HepG2 (cell line): ENCODE measurements around the gene FFAR4. TPM values are rescaled to one million over a fixed set of nuclear protein-coding genes. Genes with fewer than 3 reads are reported as not detected.

Experiments
- ATAC-seq: fragments of 200-7000 bp; cut with Tn5 transposase; 3 replicates; pipeline ENCODE4 v1.9.1; 2020; ENCODE audit warnings: mild to moderate bottlenecking, moderate library complexity
- BruUV-seq: library from RNA; stranded (reverse); fragments of 400-500 nt; replicated peaks from 2 replicates; lab custom pipeline; 2021; lab: Mats Ljungman, UMichigan
- CTCF ChIA-PET: fragments of 300-600 bp; formaldehyde crosslinking; extraction: SDS; loops from one replicate; lab custom pipeline; 2021; ENCODE audit warnings: low total read pairs, inconsistent platforms, low intra/inter-chr PET ratio; lab: Yijun Ruan, JAX
- POLR2A ChIA-PET: fragments of 350-600 bp; sonication (Branson Sonifier 250); formaldehyde crosslinking; loops from one replicate; lab custom pipeline; 2020; ENCODE audit warnings: antibody characterized with exemption, inconsistent platforms; lab: Yijun Ruan, JAX
- DNase-seq: peaks from one replicate; pipeline ENCODE4 v3.0.0-alpha.2; 2015; ENCODE audit warnings: low spot score
- FAIRE-seq: peaks from 3 replicates; lab custom pipeline; 2011; peaks lifted over from hg19 to GRCh38; lab: Jason Lieb, UNC
- H2AFZ ChIP-seq: one replicate; pipeline ENCODE4 v1.6.1; 2011; ENCODE audit warnings: low read length, inconsistent platforms
- H3K27ac ChIP-seq: fragments of 300-600 bp; 3 replicates; pipeline ENCODE4 v1.8.0; 2011; ENCODE audit warnings: mixed run types, mild to moderate bottlenecking, mixed read lengths, low read length, inconsistent platforms; ENCODE audit not compliant: insufficient read depth; ENCODE audit errors: extremely low read length
- H3K27me3 ChIP-seq, 2 experiments: fragments of 200-600 bp in 1 of 2; 2 replicates in 1 of 2; 3 replicates in 1 of 2; pipeline versions ENCODE4 v1.6.0 to v1.8.0; 2011; ENCODE audit warnings: low read length in 2 of 2, mild to moderate bottlenecking in 2 of 2, moderate library complexity in 2 of 2, inconsistent platforms in 1 of 2; ENCODE audit not compliant: insufficient read depth in 2 of 2, control insufficient read depth in 1 of 2
- H3K36me3 ChIP-seq, 2 experiments: fragments of 200-600 bp in 1 of 2; replicated peaks in 1 of 2; 2 replicates in 1 of 2; 3 replicates in 1 of 2; pipeline versions ENCODE4 v1.5.1 to v1.8.0; 2011; ENCODE audit warnings: low read length in 2 of 2, inconsistent platforms in 1 of 2; ENCODE audit not compliant: insufficient read depth in 2 of 2, control insufficient read depth in 1 of 2
- H3K4me1 ChIP-seq: 2 replicates; pipeline ENCODE4 v1.5.1; 2012; ENCODE audit warnings: low read length, inconsistent platforms; ENCODE audit not compliant: insufficient read depth
- H3K4me2 ChIP-seq: 2 replicates; pipeline ENCODE4 v1.6.0; 2011; ENCODE audit warnings: low read depth, low read length, inconsistent platforms
- H3K4me3 ChIP-seq, 3 experiments: fragments of 200-600 bp in 1 of 3; sonication (generic), shearing (Covaris generic) in 1 of 3; replicated peaks in 1 of 3; 2 replicates each; pipeline ENCODE4 v1.5.1; 2011 to 2016; ENCODE audit warnings: low read length in 3 of 3, inconsistent platforms in 2 of 3, low read depth in 2 of 3, mild to moderate bottlenecking in 2 of 3, control low read depth in 1 of 3, mixed read lengths in 1 of 3; ENCODE audit not compliant: insufficient read depth in 1 of 3
- H3K79me2 ChIP-seq: one replicate; pipeline ENCODE4 v1.6.1; 2011; ENCODE audit warnings: low read length, inconsistent platforms; ENCODE audit not compliant: insufficient read depth
- H3K9ac ChIP-seq: 2 replicates; pipeline ENCODE4 v1.6.0; 2011; ENCODE audit warnings: mild to moderate bottlenecking, low read depth, low read length, inconsistent platforms; ENCODE audit not compliant: insufficient read depth
- H3K9me3 ChIP-seq: 2 replicates; pipeline ENCODE4 v1.5.1; 2012; ENCODE audit warnings: mild to moderate bottlenecking, low read length
- H4K20me1 ChIP-seq: 2 replicates; pipeline ENCODE4 v1.6.0; 2011; ENCODE audit warnings: inconsistent platforms, mild to moderate bottlenecking, low read length, moderate library complexity; ENCODE audit not compliant: insufficient read depth
- MTA3 ChIP-seq: sonication (generic); formaldehyde crosslinking; IDR thresholded peaks from 2 replicates; pipeline ENCODE4 v1.4.0; 2020; ENCODE audit warnings: missing genetic modification reagents
- PHF21A ChIP-seq: sonication (generic); formaldehyde crosslinking; IDR thresholded peaks from 2 replicates; pipeline ENCODE4 v1.5.0; 2020; ENCODE audit warnings: mild to moderate bottlenecking, missing genetic modification reagents
- SALL2 ChIP-seq: sonication (generic); formaldehyde crosslinking; IDR thresholded peaks from 2 replicates; pipeline ENCODE4 v1.8.1; 2023; ENCODE audit warnings: mild to moderate bottlenecking, missing genetic modification reagents, inconsistent platforms
- ZNF30 ChIP-seq: sonication (generic); formaldehyde crosslinking; IDR thresholded peaks from 2 replicates; pipeline ENCODE4 v1.5.0; 2020; ENCODE audit warnings: mild to moderate bottlenecking, missing genetic modification reagents
- ZNF776 ChIP-seq: sonication (generic); formaldehyde crosslinking; IDR thresholded peaks from 2 replicates; pipeline ENCODE4 v1.4.0; 2020; ENCODE audit warnings: mild to moderate bottlenecking, missing genetic modification reagents
- ZNF782 ChIP-seq: sonication (generic); formaldehyde crosslinking; IDR thresholded peaks from 2 replicates; pipeline ENCODE4 v1.4.0; 2020; ENCODE audit warnings: missing genetic modification reagents, mild to moderate bottlenecking, borderline replicate concordance
- ZSCAN30 ChIP-seq: sonication (generic); formaldehyde crosslinking; IDR thresholded peaks from 2 replicates; pipeline ENCODE4 v1.5.0; 2020; ENCODE audit warnings: mild to moderate bottlenecking, missing genetic modification reagents
- WGBS: methylation state at CpG from one replicate; pipeline ENCODE4 v1.1.6; 2017; ENCODE audit warnings: low lambda C conversion rate; 5-methylcytosine and 5-hydroxymethylcytosine counted together
- in situ Hi-C: cut with HindIII; loops from 2 replicates; pipeline ENCODE4 v1.10.0; 2017; ENCODE audit warnings: low pct_unique_long_range_greater_than_20kb; ENCODE audit not compliant: extremely low pct_ligation_motif_present
- intact Hi-C: fragments of 100-400 bp; cut with micrococcal nuclease; formaldehyde crosslinking; loops from one replicate; pipeline ENCODE4 v1.10.0; 2022; ENCODE audit not compliant: unreplicated experiment
- polyA plus RNA-seq, 8 experiments: library from polyadenylated mRNA; depleted of rRNA in 3 of 8; stranded (reverse) in 7 of 8; unstranded in 1 of 8; fragments of >200 nt; fragmentation: Illumina TruSeq in 4 of 8; extraction: Trizol in 4 of 8; gene quantifications; 2 replicates each; pipeline versions ENCODE4 v1.2.1 to v1.2.3, GENCODE V29; 2011 to 2016; ENCODE audit warnings: low read depth in 4 of 8, missing spikeins in 1 of 8, mixed read lengths in 1 of 8; ENCODE audit not compliant: insufficient read depth in 1 of 8
- total RNA-seq, 5 experiments: library from RNA; depleted of rRNA; stranded (reverse); fragments of >200 nt; fragmentation: Illumina TruSeq; extraction: Trizol; gene quantifications; 2 replicates each; pipeline ENCODE4 v1.2.3, GENCODE V29; 2016; ENCODE audit warnings: low read depth in 1 of 5
- TF ChIP-seq, protein P1 (sequence below): IDR thresholded peaks from 2 replicates; pipeline ENCODE4 v1.6.1; 2016; ENCODE audit warnings: control low read depth
- TF ChIP-seq, protein P2 (sequence below): sonication (generic); formaldehyde crosslinking; IDR thresholded peaks from 2 replicates; pipeline ENCODE4 v1.4.0; 2020; ENCODE audit warnings: missing genetic modification reagents
- TF ChIP-seq, protein P3 (sequence below): sonication (generic); formaldehyde crosslinking; IDR thresholded peaks from 2 replicates; pipeline ENCODE4 v1.4.0; 2020; ENCODE audit warnings: mild to moderate bottlenecking, missing genetic modification reagents

FFAR4 gene
- total and polyA plus RNA-seq, 2 of the 13 experiments (the other 11 are each of a cell fraction or from before 2014, with no cell fraction given), result 0.09 TPM; not detected in 1

DNA sequence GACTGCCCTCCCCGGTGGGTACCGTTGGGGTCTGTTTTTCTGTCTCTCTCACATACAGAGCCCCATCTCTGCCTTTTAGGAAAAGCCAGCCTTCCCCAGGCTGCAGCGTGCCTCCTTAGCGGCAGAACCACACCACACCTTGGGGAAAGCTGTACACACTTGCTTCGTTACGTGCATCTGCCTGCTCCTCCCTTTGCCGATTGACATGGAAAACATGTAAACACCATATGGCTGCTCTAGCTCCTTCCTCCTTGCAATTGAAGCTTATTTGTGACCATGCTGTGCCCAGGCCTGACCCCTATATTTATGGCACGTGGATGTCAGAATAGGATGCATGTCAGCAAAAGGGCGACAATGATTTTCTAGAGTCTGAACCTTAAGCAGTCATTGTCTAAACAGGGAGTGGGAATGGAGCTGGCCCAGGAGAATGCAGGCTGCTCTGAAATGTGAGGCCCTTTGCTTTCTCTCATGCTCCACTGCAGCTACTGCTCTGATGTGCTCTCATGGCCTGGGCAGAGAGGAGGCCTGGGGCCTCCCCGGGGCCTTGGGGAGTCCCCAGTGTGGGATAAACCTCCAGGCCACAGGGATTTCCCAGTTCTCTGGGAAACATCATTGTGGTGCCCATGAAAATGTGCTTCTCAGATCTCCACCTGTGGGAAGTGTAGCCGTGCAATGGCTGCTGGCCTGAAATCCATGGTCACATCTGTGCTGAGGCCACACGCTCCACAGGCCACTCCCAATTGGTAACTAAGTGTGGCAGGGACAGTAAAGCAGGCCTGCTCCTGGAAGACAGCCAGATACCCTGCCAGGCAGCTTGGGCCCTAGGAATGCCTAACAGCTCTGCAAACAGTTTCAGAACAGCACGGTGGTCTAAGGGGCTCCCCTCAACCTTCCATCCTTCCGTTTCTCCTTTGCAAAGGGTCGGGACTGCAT lies 64.4 kb downstream of the FFAR4 start:
- H3K27me3 ChIP-seq, result peaks cover 0 to 18% of the 10 kb centered on the region in 2 experiments; a peak in 4 of 5 replicates
- 0 out of 2 replicates have a peak overlapping the region, but pooled peaks have one; percentile 26 for H3K4me2 ChIP-seq
- H3K9ac ChIP-seq, result no peak overlapping the region
- no peaks in the 10 kb centered on the region for H3K9me3 ChIP-seq
- no peak overlapping the region for H3K4me3 ChIP-seq
- no peak overlapping the region for H2AFZ ChIP-seq
- in situ Hi-C loops, result no loop called here
- peak; percentile 50; the same call in 2 of the 3 replicates for ATAC-seq
- WGBS, result 54% methylated on average over 13 of the region's 15 CpGs
- ChIA-PET POLR2A (no interaction called here), CTCF (no interaction called here)
- no TSS peak for BruUV-seq
- H3K27ac ChIP-seq, result no peak overlapping the region
- no peaks in the 10 kb centered on the region for H4K20me1 ChIP-seq
- DNase-seq, result no peak
- H3K4me1 ChIP-seq, result no peaks in the 10 kb centered on the region
- TF ChIP-seq ZNF30 (CRISPR knock-in tag) (no peak), ZSCAN30 (CRISPR knock-in tag) (no peak), PHF21A (CRISPR knock-in tag) (no peak), MTA3 (CRISPR knock-in tag) (no peak), ZNF782 (CRISPR knock-in tag) (no peak), SALL2 (CRISPR knock-in tag) (no peak), ZNF776 (CRISPR knock-in tag) (no peak)
- TF ChIP-seq, protein P1, sequence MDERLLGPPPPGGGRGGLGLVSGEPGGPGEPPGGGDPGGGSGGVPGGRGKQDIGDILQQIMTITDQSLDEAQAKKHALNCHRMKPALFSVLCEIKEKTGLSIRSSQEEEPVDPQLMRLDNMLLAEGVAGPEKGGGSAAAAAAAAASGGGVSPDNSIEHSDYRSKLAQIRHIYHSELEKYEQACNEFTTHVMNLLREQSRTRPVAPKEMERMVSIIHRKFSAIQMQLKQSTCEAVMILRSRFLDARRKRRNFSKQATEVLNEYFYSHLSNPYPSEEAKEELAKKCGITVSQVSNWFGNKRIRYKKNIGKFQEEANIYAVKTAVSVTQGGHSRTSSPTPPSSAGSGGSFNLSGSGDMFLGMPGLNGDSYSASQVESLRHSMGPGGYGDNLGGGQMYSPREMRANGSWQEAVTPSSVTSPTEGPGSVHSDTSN (CRISPR knock-in tag), result no peak
- TF ChIP-seq, protein P2, sequence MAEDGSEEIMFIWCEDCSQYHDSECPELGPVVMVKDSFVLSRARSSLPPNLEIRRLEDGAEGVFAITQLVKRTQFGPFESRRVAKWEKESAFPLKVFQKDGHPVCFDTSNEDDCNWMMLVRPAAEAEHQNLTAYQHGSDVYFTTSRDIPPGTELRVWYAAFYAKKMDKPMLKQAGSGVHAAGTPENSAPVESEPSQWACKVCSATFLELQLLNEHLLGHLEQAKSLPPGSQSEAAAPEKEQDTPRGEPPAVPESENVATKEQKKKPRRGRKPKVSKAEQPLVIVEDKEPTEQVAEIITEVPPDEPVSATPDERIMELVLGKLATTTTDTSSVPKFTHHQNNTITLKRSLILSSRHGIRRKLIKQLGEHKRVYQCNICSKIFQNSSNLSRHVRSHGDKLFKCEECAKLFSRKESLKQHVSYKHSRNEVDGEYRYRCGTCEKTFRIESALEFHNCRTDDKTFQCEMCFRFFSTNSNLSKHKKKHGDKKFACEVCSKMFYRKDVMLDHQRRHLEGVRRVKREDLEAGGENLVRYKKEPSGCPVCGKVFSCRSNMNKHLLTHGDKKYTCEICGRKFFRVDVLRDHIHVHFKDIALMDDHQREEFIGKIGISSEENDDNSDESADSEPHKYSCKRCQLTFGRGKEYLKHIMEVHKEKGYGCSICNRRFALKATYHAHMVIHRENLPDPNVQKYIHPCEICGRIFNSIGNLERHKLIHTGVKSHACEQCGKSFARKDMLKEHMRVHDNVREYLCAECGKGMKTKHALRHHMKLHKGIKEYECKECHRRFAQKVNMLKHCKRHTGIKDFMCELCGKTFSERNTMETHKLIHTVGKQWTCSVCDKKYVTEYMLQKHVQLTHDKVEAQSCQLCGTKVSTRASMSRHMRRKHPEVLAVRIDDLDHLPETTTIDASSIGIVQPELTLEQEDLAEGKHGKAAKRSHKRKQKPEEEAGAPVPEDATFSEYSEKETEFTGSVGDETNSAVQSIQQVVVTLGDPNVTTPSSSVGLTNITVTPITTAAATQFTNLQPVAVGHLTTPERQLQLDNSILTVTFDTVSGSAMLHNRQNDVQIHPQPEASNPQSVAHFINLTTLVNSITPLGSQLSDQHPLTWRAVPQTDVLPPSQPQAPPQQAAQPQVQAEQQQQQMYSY (CRISPR knock-in tag), result no peak
- TF ChIP-seq, protein P3, sequence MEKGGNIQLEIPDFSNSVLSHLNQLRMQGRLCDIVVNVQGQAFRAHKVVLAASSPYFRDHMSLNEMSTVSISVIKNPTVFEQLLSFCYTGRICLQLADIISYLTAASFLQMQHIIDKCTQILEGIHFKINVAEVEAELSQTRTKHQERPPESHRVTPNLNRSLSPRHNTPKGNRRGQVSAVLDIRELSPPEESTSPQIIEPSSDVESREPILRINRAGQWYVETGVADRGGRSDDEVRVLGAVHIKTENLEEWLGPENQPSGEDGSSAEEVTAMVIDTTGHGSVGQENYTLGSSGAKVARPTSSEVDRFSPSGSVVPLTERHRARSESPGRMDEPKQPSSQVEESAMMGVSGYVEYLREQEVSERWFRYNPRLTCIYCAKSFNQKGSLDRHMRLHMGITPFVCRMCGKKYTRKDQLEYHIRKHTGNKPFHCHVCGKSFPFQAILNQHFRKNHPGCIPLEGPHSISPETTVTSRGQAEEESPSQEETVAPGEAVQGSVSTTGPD, result no peak
- FAIRE-seq, result no peak
- intact Hi-C loops, result no loop called here
- H3K36me3 ChIP-seq, result no peaks in the 10 kb centered on the region
- no peaks in the 10 kb centered on the region for H3K79me2 ChIP-seq
